ENCODE results near the gene GCNT1. TPM values are rescaled to one million over a fixed set of nuclear protein-coding genes. Genes with fewer than 3 reads are reported as not detected.

Gene GCNT1
- total and polyA plus RNA-seq, 2 donors (not counting 1 experiment from before 2014, with no cell fraction given), result 9.1 to 31.0 TPM

- no peaks in the 10 kb centered on the region for H4K20me1 ChIP-seq (ENCODE audit: control insufficient read depth, insufficient read depth, low read length, poor library complexity, severe bottlenecking)
- intact Hi-C loops (cut with micrococcal nuclease), result no loop called here
- Mint-ChIP-seq H3K4me1 (no peaks in the 10 kb centered on the region), H3K9me3 (ENCODE audit: insufficient read depth) (no peaks in the 10 kb centered on the region), H3K27me3 (no peaks in the 10 kb centered on the region), H3K4me3 (no peak overlapping the region), H3K27ac (no peak overlapping the region)
- ATAC-seq (ENCODE audit: low read depth) (no peak), DNase-seq (no peak)
- no CpG with 5 or more reads among the region's 2 CpGs for WGBS (ENCODE audit: insufficient coverage)
- H3K36me3 ChIP-seq (replicated peaks in 1 of 2; ENCODE audit: control extremely low read depth in 1 of 2, control insufficient read depth in 1 of 2, extremely low read depth in 1 of 2, insufficient read depth in 2 of 2, low read length in 1 of 2), result no peaks in the 10 kb centered on the region
- no peak overlapping the region for H3K9ac ChIP-seq (ENCODE audit: low read length)
- no peak overlapping the region for H3K4me2 ChIP-seq (replicated peaks; ENCODE audit: low read depth, low read length, poor library complexity, severe bottlenecking)
- ChIA-PET CTCF (no interaction called here), POLR2A (no interaction called here)
- no peaks in the 10 kb centered on the region for H3K79me2 ChIP-seq (ENCODE audit: control insufficient read depth, insufficient read depth, low read length)
- no peaks in the 10 kb centered on the region for H3K4me1 ChIP-seq (ENCODE audit: control insufficient read depth in 2 of 2, insufficient read depth in 2 of 2, low read length in 2 of 2)
- no peaks in the 10 kb centered on the region for H3K27me3 ChIP-seq (replicated peaks in 1 of 4; ENCODE audit: control extremely low read depth in 1 of 4, control insufficient read depth in 3 of 4, insufficient read depth in 4 of 4, low read length in 3 of 4)
- no peak overlapping the region for H3K4me3 ChIP-seq (ENCODE audit: control extremely low read depth in 1 of 5, extremely low read depth in 1 of 5, insufficient read depth in 1 of 5, low read depth in 2 of 5, low read length in 4 of 5)
- no peak overlapping the region for H2AFZ ChIP-seq (ENCODE audit: insufficient read depth, low read depth, low read length, poor library complexity, severe bottlenecking)
- no peak for TF ChIP-seq EZH2 (IDR thresholded peaks at IDR 0.05; ENCODE audit: borderline replicate concordance, insufficient read depth, low read depth, low read length, poor library complexity, severe bottlenecking)
- no peak for TF ChIP-seq CTCF (IDR thresholded peaks at IDR 0.05)
- H3K27ac ChIP-seq (ENCODE audit: low read length in 2 of 2), result no peak overlapping the region
- no peaks in the 10 kb centered on the region for H3K9me3 ChIP-seq (ENCODE audit: control extremely low read depth in 1 of 3, control insufficient read depth in 2 of 3, insufficient read depth in 1 of 3, low read length in 2 of 3)
Observed at GRCh38 chr9:76423216-76424177, 35.5 kb upstream of the GCNT1 start.

GRCh38 chr9:76424491-76424890, 34.5 kb upstream of the GCNT1 start:
- Histone ChIP-seq H3K27ac (ENCODE audit: low read length in 2 of 2) (no peak overlapping the region), H3K9me3 (ENCODE audit: control extremely low read depth in 1 of 3, control insufficient read depth in 2 of 3, insufficient read depth in 1 of 3, low read length in 2 of 3) (no peaks in the 10 kb centered on the region), H3K79me2 (ENCODE audit: control insufficient read depth, insufficient read depth, low read length) (no peaks in the 10 kb centered on the region), H3K27me3 (replicated peaks in 1 of 4; ENCODE audit: control extremely low read depth in 1 of 4, control insufficient read depth in 3 of 4, insufficient read depth in 4 of 4, low read length in 3 of 4) (no peaks in the 10 kb centered on the region), H4K20me1 (ENCODE audit: control insufficient read depth, insufficient read depth, low read length, poor library complexity, severe bottlenecking) (no peaks in the 10 kb centered on the region), H2AFZ (ENCODE audit: insufficient read depth, low read depth, low read length, poor library complexity, severe bottlenecking) (no peak overlapping the region), H3K4me2 (replicated peaks; ENCODE audit: low read depth, low read length, poor library complexity, severe bottlenecking) (no peak overlapping the region), H3K4me3 (ENCODE audit: control extremely low read depth in 1 of 5, extremely low read depth in 1 of 5, insufficient read depth in 1 of 5, low read depth in 2 of 5, low read length in 4 of 5) (no peak overlapping the region), H3K36me3 (replicated peaks in 1 of 2; ENCODE audit: control extremely low read depth in 1 of 2, control insufficient read depth in 1 of 2, extremely low read depth in 1 of 2, insufficient read depth in 2 of 2, low read length in 1 of 2) (no peaks in the 10 kb centered on the region), H3K4me1 (ENCODE audit: control insufficient read depth in 2 of 2, insufficient read depth in 2 of 2, low read length in 2 of 2) (no peaks in the 10 kb centered on the region), H3K9ac (ENCODE audit: low read length) (no peak overlapping the region)
- Mint-ChIP-seq H3K27ac (no peak overlapping the region), H3K9me3 (ENCODE audit: insufficient read depth) (no peaks in the 10 kb centered on the region), H3K4me1 (no peaks in the 10 kb centered on the region), H3K27me3 (no peaks in the 10 kb centered on the region), H3K4me3 (no peak overlapping the region)
- no peak for DNase-seq
- no peak for ATAC-seq (ENCODE audit: low read depth)
- 92% methylated on average over 2 of the region's 4 CpGs for WGBS (ENCODE audit: insufficient coverage)
- intact Hi-C loops (cut with micrococcal nuclease), result no loop called here
- ChIA-PET POLR2A (no interaction called here), CTCF (interaction anchor here (0.7 kb wide), 1 partner anchor 30 kb away, joined by 3 read pairs; the partner anchor contains the start of gene RFK)
- TF ChIP-seq EZH2 (IDR thresholded peaks at IDR 0.05; ENCODE audit: borderline replicate concordance, insufficient read depth, low read depth, low read length, poor library complexity, severe bottlenecking) (no peak), CTCF (IDR thresholded peaks at IDR 0.05) (no peak)
